B cell (primary cell): ENCODE results near the gene LAMA2. TPM values are rescaled to one million over a fixed set of nuclear protein-coding genes. Genes with fewer than 3 reads are reported as not detected.

Source experiments
- ATAC-seq: fragments of 200-7000 bp; cut with Tn5 transposase; one replicate; pipeline ENCODE4 v1.10.0; 2021; ENCODE audit warnings: low read depth, mild to moderate bottlenecking, moderate number of reproducible peaks, moderate library complexity
- CTCF ChIA-PET: fragments of 350-600 bp; sonication (Branson Sonifier 250); formaldehyde crosslinking; loops from one replicate; lab custom pipeline; 2021; ENCODE audit warnings: antibody characterized with exemption, inconsistent platforms; lab: Charles Lee
- POLR2A ChIA-PET: fragments of 350-600 bp; sonication (Branson Sonifier 250); formaldehyde crosslinking; loops from one replicate; lab custom pipeline; 2021; ENCODE audit warnings: antibody characterized with exemption; lab: Charles Lee
- DNase-seq: peaks from one replicate; pipeline ENCODE4 v3.0.0; 2013
- H2AFZ ChIP-seq: 2 replicates; pipeline ENCODE4 v1.6.1; 2012; ENCODE audit warnings: mild to moderate bottlenecking, low read depth, low read length; ENCODE audit not compliant: insufficient read depth, poor library complexity, severe bottlenecking
- H3K27ac ChIP-seq, 2 donors: 1 replicate in 1 of 2; 2 replicates in 1 of 2; pipeline ENCODE4 v1.5.1; 2012 to 2013; ENCODE audit warnings: low read length in 2 of 2, mild to moderate bottlenecking in 2 of 2, moderate library complexity in 1 of 2
- H3K27me3 ChIP-seq, 4 experiments: fragments of 200-600 bp in 1 of 4; sonication (generic) in 1 of 4; replicated peaks in 1 of 4; 1 replicate in 2 of 4; 2 replicates in 2 of 4; pipeline versions ENCODE4 v1.6.1 to v1.7.0; 2013 to 2016; ENCODE audit warnings: low read length in 3 of 4, mild to moderate bottlenecking in 2 of 4, mixed read lengths in 1 of 4, moderate library complexity in 1 of 4; ENCODE audit not compliant: insufficient read depth in 4 of 4, control insufficient read depth in 3 of 4; ENCODE audit errors: control extremely low read depth in 1 of 4
- H3K36me3 ChIP-seq, 2 experiments: replicated peaks in 1 of 2; 1 replicate in 1 of 2; 2 replicates in 1 of 2; pipeline versions ENCODE4 v1.6.1 to v1.7.1; 2013; ENCODE audit warnings: low read length in 1 of 2; ENCODE audit not compliant: insufficient read depth in 2 of 2, control insufficient read depth in 1 of 2; ENCODE audit errors: control extremely low read depth in 1 of 2, extremely low read depth in 1 of 2
- H3K4me1 ChIP-seq, 2 donors: fragments of 200-600 bp in 1 of 2; sonication (generic) in 1 of 2; 1 replicate in 1 of 2; 2 replicates in 1 of 2; pipeline versions ENCODE4 v1.5.1 to v1.6.1; 2013 to 2017; ENCODE audit warnings: low read length in 2 of 2; ENCODE audit not compliant: control insufficient read depth in 2 of 2, insufficient read depth in 2 of 2
- H3K4me2 ChIP-seq: replicated peaks from 2 replicates; pipeline ENCODE3; 2012; ENCODE audit warnings: mild to moderate bottlenecking, low read depth, low read length; ENCODE audit not compliant: poor library complexity, severe bottlenecking
- H3K4me3 ChIP-seq, 5 experiments: fragments of 200-600 bp in 1 of 5; sonication (generic) in 1 of 5; 1 replicate in 3 of 5; 2 replicates in 2 of 5; pipeline versions ENCODE4 v1.5.1 to v1.7.0; 2011 to 2016; ENCODE audit warnings: low read length in 4 of 5, mild to moderate bottlenecking in 4 of 5, low read depth in 2 of 5, control low read depth in 1 of 5, moderate library complexity in 1 of 5; ENCODE audit not compliant: insufficient read depth in 1 of 5; ENCODE audit errors: control extremely low read depth in 1 of 5, extremely low read depth in 1 of 5
- H3K79me2 ChIP-seq: fragments of 200-600 bp; sonication (generic); one replicate; pipeline ENCODE4 v1.6.0; 2016; ENCODE audit warnings: low read length; ENCODE audit not compliant: control insufficient read depth, insufficient read depth
- H3K9ac ChIP-seq: fragments of 200-600 bp; sonication (generic); 2 replicates; pipeline ENCODE4 v1.6.1; 2017; ENCODE audit warnings: mild to moderate bottlenecking, low read length, moderate library complexity
- H3K9me3 ChIP-seq, 3 donors: one replicate each; pipeline versions ENCODE4 v1.6.1 to v1.7.1; 2013; ENCODE audit warnings: low read length in 2 of 3; ENCODE audit not compliant: control insufficient read depth in 2 of 3, insufficient read depth in 1 of 3; ENCODE audit errors: control extremely low read depth in 1 of 3
- H4K20me1 ChIP-seq: 2 replicates; pipeline ENCODE4 v1.6.0; 2012; ENCODE audit warnings: mild to moderate bottlenecking, low read length; ENCODE audit not compliant: insufficient read depth, control insufficient read depth, poor library complexity, severe bottlenecking
- H3K27ac Mint-ChIP-seq: one replicate; pipeline ENCODE4 v1.8.0; 2021; ENCODE audit warnings: mixed read lengths
- H3K27me3 Mint-ChIP-seq: one replicate; pipeline ENCODE4 v1.8.0; 2021; ENCODE audit warnings: mixed read lengths
- H3K4me1 Mint-ChIP-seq: one replicate; pipeline ENCODE4 v1.8.0; 2021; ENCODE audit warnings: mixed read lengths
- H3K4me3 Mint-ChIP-seq: one replicate; pipeline ENCODE4 v1.8.0; 2021; ENCODE audit warnings: mixed read lengths
- H3K9me3 Mint-ChIP-seq: one replicate; pipeline ENCODE4 v1.8.0; 2022; ENCODE audit warnings: mixed read lengths; ENCODE audit not compliant: insufficient read depth
- CTCF ChIP-seq: fragments of 200-600 bp; IDR thresholded peaks from one replicate; pipeline ENCODE4 v1.8.0; 2022; ENCODE audit warnings: antibody characterized with exemption, mild to moderate bottlenecking
- EZH2 ChIP-seq: IDR thresholded peaks from 2 replicates; pipeline ENCODE4 v1.6.1; 2012; ENCODE audit warnings: borderline replicate concordance, low read depth, mild to moderate bottlenecking, moderate library complexity, low read length; ENCODE audit not compliant: insufficient read depth, poor library complexity, severe bottlenecking
- WGBS: methylation state at CpG from one replicate; pipeline ENCODE4 v1.1.5; 2013; ENCODE audit warnings: missing lambda C conversion rate; ENCODE audit not compliant: insufficient coverage; 5-methylcytosine and 5-hydroxymethylcytosine counted together
- intact Hi-C: fragments of 100-400 bp; cut with micrococcal nuclease; formaldehyde crosslinking; loops from one replicate; pipeline ENCODE4 v1.10.0; 2022
- polyA plus RNA-seq: library from polyadenylated mRNA; depleted of rRNA; stranded (reverse); fragments of >200 nt; gene quantifications from 2 replicates; pipeline ENCODE4 v1.2.3, GENCODE V29; 2012
- total RNA-seq, 2 donors: library from RNA; stranded (reverse); fragments of 120-200 nt in 1 of 2; gene quantifications; 1 replicate in 1 of 2; 2 replicates in 1 of 2; pipeline versions ENCODE4 v1.2.3 to v1.2.4, GENCODE V29; 2013 to 2022

LAMA2 gene
- total and polyA plus RNA-seq, 2 donors (not counting 1 experiment from before 2014, with no cell fraction given) = 0.16 TPM; not detected in 1

DNA sequence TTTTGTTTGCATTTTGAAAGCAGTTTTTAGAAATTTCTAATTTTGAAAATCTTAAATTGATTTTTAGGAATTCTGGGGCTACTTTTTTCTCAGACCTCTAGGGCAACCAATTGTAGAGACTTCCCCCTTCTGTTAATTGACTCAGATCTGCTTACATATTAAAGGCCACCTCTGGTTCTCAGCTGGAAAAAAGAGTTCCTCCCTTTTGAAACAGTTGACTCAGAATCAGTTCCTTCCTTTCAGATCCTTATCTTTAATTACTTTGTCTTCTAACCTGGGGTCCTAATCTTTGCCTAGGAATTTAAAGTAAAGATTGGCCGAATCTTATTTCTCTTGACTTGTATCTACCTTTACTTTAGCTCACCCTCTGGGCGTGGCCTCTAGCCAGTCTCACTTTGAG lies 146.8 kb downstream of the LAMA2 start:
- Histone ChIP-seq H3K79me2 (no peaks in the 10 kb centered on the region), H3K36me3 (no peaks in the 10 kb centered on the region), H3K4me2 (no peak overlapping the region), H3K4me3 (no peak overlapping the region), H4K20me1 (no peaks in the 10 kb centered on the region), H2AFZ (no peak overlapping the region), H3K4me1 (no peaks in the 10 kb centered on the region), H3K9me3 (no peaks in the 10 kb centered on the region), H3K27me3 (no peaks in the 10 kb centered on the region), H3K9ac (no peak overlapping the region), H3K27ac (no peak overlapping the region)
- no peaks in the 10 kb centered on the region for H3K4me1 Mint-ChIP-seq
- CTCF ChIA-PET = no interaction called here
- no peaks in the 10 kb centered on the region for H3K27me3 Mint-ChIP-seq
- no peak for ATAC-seq
- no CpG with 5 or more reads among the region's 2 CpGs for WGBS
- POLR2A ChIA-PET = no interaction called here
- intact Hi-C loops = no loop called here
- no peak for DNase-seq
- no peaks in the 10 kb centered on the region for H3K9me3 Mint-ChIP-seq
- H3K27ac Mint-ChIP-seq = no peak overlapping the region
- no peak for TF ChIP-seq EZH2
- TF ChIP-seq CTCF = no peak
- H3K4me3 Mint-ChIP-seq = no peak overlapping the region

GRCh38 chr6:129030215-129030614 lies 147.3 kb downstream of the LAMA2 start:
- Histone ChIP-seq H3K4me2 (no peak overlapping the region), H3K79me2 (no peaks in the 10 kb centered on the region), H3K9ac (no peak overlapping the region), H2AFZ (no peak overlapping the region), H4K20me1 (no peaks in the 10 kb centered on the region), H3K27me3 (no peaks in the 10 kb centered on the region), H3K36me3 (no peaks in the 10 kb centered on the region), H3K27ac (no peak overlapping the region), H3K4me3 (no peak overlapping the region), H3K9me3 (no peaks in the 10 kb centered on the region), H3K4me1 (no peaks in the 10 kb centered on the region)
- POLR2A ChIA-PET = no interaction called here
- no CpG with 5 or more reads among the region's 1 CpG for WGBS
- DNase-seq (no peak), ATAC-seq (no peak)
- Mint-ChIP-seq H3K9me3 (no peaks in the 10 kb centered on the region), H3K4me3 (no peak overlapping the region), H3K27ac (no peak overlapping the region), H3K27me3 (no peaks in the 10 kb centered on the region), H3K4me1 (no peaks in the 10 kb centered on the region)
- CTCF ChIA-PET = no interaction called here
- intact Hi-C loops = no loop called here
- no peak for TF ChIP-seq EZH2
- TF ChIP-seq CTCF = no peak
